HG03103 (cell line): Measurements from ENCODE around the gene TAF4.
"Not testable (repeated sequence)": the region's sequence is repeated elsewhere in the genome, so short reads cannot be mapped to it uniquely, and the experiment has no call there.

ENCODE experiments used
- ATAC-seq: cut with Tn5 transposase; IDR thresholded peaks from one replicate; pipeline ENCODE4 v1.9.1; 2021; ENCODE audit warnings: low read depth; ENCODE audit not compliant: unreplicated experiment

TAF4 gene, protein sequence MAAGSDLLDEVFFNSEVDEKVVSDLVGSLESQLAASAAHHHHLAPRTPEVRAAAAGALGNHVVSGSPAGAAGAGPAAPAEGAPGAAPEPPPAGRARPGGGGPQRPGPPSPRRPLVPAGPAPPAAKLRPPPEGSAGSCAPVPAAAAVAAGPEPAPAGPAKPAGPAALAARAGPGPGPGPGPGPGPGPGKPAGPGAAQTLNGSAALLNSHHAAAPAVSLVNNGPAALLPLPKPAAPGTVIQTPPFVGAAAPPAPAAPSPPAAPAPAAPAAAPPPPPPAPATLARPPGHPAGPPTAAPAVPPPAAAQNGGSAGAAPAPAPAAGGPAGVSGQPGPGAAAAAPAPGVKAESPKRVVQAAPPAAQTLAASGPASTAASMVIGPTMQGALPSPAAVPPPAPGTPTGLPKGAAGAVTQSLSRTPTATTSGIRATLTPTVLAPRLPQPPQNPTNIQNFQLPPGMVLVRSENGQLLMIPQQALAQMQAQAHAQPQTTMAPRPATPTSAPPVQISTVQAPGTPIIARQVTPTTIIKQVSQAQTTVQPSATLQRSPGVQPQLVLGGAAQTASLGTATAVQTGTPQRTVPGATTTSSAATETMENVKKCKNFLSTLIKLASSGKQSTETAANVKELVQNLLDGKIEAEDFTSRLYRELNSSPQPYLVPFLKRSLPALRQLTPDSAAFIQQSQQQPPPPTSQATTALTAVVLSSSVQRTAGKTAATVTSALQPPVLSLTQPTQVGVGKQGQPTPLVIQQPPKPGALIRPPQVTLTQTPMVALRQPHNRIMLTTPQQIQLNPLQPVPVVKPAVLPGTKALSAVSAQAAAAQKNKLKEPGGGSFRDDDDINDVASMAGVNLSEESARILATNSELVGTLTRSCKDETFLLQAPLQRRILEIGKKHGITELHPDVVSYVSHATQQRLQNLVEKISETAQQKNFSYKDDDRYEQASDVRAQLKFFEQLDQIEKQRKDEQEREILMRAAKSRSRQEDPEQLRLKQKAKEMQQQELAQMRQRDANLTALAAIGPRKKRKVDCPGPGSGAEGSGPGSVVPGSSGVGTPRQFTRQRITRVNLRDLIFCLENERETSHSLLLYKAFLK

DNA sequence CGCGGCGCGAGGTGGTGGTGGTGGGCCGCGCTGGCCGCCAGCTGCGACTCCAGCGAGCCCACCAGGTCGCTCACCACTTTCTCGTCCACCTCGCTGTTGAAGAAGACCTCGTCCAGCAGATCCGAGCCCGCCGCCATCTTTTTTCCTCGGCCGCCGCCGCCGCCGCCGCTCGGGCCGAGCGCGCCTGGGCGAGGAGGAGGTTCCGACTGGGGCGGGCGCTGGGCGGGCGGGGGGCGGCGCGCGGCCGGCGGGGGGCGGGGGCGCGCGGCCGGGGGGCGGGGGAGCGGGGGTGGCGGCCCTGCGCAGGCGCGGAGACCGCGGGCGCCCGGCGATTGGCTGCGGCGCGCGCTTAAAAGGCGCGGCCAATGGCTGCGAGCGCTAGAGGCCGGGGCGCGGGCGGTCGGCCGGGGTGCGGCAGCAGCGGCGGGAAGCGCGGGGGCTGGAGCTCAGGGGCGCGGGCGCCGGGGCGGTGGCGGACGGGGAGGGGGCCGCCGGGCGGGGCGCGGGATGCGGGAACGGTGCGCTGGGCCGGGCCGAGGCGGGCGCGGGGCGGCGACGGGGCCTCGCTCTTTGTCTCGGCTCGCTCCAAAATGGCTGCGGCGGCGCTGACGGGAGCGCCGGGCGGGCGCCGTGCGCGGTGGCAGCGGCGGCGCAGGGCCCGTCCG is at the start of gene TAF4:
Gene TAF4 (minus strand): TSS at position 208 of the 665 bp plus-strand sequence. CDS start 71 bp downstream, at position 137.
- ATAC-seq: peak; percentile 57

DNA sequence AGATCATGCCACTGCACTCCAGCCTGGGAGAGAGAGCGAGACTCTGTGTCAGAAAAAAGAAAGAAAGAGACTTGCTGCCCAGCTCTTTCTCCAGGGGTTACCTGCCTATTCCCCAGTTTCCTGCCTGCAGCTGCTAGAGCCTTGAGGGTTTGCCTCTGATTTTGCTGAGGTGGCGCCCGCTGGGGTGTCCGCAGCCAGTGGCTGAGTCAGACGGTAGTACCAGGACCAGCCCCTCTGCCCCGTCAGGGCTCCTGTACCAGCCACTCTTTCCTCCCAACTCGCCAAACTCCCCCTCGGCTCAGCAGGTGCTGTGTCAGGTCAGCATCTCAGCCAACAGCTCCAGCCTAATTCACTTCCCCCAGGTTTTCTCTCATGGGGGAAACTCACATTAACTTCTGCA is 49.2 kb upstream of the TAF4 start:
- ATAC-seq: no peak

DNA sequence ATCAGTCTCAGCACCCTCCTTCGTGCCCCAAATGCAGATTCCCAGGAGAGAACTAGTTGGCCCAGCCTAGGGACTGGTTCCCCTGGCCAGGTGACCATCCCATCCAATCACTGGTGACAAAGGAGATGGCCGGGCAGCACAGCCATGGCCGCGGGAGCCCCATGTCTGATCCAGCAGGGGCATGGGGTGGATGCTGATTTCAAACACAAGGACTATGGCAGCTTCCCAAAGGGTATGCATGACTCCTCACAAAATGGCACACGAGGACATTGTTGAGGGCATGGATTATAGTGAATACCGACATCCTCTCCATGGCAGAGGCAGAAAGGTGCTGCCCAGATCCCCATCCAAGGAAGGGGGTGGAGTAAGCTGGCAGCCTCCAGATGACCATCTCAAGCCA is 46.7 kb upstream of the TAF4 start:
- ATAC-seq: no peak

DNA sequence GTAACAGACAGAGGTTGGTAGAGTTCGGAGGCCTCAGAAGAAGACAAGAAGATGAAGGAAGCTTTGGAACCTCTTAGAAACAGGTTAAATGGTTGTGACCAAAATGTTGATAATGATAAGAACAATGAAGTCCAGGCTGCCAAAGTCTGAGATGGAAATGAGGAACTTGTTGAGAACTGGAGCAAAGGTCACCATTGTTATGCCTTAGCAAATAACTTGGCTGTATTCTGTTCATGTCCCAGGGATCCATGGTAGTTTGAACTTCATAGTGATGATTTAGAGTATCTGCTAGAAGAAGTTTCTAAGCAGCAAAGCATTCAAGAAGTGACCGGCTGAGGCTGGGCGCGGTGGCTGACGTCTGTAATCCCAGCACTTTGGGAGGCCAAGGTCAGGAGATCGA is 45.5 kb upstream of the TAF4 start:
- ATAC-seq: no peak

DNA sequence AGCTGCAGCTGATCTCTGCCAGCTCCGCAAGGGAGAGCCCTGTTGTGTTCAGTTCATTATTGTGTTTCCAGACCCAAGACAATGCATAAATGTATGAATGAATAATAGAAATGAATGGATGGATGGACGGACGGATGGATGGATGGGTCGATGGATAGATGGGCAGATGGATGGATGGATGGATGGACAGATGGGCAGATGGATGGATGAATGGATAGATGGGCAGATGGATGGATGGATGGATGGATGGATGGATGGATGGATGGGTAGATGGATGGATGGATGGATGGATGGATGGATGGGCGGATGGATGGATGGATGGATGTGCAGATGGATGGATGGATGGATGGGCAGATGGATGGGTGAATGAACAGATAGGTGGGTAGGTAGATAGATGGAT is 39.9 kb upstream of the TAF4 start:
- ATAC-seq: no peak

DNA sequence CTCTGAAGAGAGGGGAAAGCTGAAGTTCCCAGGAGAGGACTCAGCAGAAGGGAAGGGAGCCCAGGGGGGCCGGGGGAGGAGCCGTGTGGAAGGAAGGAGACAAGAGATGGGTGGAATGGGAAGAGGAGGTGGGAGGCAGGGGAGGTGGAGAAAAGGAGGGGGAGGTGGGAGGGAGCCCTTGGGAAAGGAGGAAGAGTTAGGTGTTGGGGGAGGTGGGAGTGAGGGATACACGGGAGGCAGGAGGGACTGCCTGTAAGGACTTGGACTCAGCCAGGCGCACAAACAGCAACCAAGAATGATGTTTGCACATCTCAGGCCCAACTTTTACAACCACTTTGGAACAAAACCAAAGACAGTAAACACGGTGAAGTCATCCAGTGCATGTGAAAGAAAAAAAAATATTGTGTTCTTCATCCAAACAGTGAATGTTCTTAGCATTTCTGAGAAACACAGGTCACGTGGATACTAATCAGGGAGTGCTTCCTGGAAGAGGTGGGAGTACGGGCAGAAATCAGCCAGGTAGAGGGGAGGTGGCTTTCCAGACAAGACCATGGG is 39.2 kb upstream of the TAF4 start:
- ATAC-seq: no peak

DNA sequence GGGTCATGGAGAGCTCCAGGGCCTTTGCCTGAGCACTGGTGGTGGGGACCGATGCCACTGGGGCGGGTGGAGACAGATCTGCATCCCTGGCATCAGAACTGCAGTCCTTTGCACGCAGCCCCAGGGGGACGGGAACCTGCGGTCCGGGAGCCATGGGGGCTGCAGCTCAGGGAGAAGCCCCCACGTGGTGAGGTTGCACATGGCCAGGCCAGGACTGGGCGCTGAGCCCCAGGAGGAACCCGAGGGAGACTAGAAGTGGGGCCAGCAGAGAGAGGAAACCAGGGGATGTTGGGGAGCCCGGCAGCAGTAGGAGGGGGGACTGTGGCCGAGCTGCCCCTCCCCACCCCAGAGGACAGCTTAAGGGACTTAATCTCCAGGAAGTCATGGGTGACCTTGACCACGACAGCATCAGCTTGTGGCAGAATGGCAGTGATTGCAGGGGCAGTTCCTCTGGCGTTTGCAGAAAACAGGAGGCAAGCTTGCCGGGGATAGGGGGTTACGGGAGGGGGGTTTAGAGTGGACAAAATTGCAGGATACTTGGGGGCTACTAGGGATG is 38.6 kb upstream of the TAF4 start:
- ATAC-seq: no peak

DNA sequence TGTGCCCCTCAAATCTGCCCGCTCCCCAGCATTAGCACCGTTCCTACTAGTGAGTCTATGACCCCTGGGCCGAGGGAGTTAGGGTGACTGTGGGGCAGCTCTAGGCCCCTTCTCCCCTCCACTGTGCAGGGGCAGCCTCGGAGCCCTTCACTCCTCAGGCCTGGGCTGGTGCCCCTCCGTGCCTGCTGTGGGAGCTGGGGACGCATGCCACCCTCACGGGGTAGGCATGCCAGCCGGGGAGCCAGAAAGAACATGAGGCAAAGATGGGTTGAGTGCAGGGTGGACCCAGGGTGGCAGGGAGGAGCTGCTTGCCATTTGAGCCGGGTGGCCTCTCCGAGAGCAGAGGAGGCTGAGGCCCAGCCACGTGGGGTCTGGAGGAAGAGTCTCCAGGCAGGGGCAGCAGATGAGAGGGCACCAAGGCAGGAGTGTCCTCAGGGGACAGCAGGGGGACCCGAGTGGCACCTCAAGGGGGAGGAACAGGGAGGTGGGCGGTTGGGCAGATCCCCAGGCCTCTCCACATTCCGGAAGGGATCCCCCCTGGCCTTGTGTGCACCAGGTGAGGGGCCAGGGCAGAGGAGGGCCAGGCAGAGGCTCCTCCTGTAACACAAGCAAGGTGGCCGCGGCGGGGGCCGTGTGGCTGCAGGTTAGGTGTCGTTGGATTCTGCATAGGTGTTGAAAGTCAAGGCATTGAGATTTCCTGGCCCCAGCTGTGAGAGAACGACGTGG is 38.0 kb upstream of the TAF4 start:
- ATAC-seq: no peak

DNA sequence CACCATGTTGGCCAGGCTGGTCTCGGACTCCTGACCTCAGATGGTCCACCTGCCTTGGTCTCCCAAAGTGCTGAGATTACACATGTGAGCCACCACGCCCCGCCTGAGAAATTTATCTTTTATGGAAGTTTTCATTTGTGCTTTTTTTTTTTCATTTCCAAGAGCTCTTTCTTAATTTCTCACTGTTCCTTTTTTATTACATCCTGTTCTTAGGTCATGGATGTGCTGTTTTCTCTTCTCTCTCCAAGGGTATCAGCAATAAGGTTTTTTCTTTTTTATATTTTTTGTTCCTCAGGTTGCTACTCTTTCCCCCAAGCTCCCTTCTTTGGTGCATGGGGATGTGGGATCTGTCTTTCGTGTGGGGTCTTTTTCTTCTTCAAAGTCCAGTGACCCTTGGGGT is 35.4 kb upstream of the TAF4 start:
- no peak for ATAC-seq

DNA sequence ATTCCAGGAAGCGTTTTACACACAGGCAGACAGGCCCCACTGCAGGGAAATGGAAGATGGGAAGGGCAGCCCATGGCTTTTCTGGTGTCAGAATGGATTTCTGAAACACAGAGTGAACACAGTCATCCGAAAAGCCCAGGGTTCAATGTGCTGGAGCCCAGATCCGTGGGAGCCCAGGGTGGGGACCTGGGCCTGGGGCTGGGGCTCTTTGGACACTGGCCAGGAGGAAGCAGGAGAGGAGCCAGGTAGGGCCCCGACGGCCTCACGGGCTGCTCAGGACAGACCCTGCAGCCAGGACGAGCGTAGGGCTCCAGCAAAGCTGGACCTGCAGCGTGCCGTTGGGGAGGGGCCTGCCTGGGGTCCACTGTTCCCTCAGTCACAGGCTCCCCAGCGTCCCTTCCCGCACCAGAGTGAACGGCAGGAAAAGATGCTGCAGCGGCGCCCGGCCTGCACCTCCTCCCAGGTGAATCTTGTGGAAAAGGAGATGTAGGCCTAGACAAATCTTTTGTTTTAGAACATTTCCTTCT is 32.3 kb upstream of the TAF4 start:
- no peak for ATAC-seq

DNA sequence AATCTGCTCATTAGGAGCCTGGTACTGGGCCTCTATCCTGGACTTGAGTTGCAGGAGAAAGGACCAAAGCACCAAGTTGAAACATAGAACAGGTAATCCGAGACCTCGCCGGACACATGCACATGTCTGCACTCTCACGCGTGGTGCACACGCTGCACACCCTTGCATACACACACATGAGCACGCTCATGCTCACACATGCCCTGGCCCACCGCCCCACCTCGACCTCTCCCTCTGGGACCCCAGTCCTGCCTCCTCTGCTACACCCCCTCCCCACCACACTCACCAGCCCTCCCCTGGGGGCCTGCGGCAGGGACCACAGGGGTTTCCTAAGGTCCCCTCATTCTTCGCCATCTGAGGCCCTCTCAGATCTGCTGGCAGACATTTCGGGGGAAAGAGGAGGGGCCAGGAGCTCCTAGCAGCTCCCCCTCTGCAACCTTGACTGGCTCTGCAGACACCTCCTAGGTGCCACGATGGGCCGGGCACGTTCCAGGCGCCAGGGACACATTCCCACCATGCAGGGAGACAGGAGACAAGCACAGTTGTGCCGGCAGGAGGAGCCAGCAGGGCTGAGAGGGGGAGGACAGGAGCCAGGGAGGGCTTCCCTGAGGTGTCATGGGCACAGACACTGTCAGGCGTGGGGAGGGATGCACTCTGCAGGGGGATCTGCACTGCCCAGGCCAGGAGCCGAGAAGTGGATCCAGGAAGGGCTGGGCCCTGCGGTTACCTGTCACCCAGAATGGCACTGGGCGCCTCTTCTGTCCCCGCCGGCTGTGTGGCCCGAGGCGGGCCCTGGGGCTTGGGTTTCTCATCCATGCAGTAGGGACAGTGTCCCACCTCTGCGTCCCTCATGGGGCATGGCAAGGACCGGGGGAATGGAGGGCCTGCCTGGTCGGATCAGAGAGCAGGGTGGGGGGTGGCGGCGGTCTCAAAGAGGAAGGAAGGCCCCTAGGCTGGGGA is 31.0 kb upstream of the TAF4 start:
- ATAC-seq: no peak

DNA sequence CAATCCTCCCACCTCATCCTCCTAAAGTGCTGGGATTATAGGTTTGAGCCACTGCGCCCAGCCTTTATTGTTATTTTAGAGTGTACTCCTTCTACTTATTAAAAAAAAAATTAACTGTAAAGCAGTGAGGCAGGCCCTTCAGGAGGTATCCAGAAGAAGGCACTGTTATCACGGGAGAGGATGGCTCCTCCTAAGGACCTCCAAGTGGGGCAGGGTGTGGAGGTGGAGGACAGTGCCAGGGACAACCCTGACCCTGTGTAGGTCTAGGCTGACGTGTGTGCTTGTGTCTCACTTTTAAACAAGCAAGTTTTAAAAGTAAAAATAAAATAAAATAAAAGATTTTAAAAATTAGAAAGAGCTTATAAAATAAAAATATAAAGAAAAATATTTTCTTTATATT is 23.7 kb upstream of the TAF4 start:
- no peak for ATAC-seq

DNA sequence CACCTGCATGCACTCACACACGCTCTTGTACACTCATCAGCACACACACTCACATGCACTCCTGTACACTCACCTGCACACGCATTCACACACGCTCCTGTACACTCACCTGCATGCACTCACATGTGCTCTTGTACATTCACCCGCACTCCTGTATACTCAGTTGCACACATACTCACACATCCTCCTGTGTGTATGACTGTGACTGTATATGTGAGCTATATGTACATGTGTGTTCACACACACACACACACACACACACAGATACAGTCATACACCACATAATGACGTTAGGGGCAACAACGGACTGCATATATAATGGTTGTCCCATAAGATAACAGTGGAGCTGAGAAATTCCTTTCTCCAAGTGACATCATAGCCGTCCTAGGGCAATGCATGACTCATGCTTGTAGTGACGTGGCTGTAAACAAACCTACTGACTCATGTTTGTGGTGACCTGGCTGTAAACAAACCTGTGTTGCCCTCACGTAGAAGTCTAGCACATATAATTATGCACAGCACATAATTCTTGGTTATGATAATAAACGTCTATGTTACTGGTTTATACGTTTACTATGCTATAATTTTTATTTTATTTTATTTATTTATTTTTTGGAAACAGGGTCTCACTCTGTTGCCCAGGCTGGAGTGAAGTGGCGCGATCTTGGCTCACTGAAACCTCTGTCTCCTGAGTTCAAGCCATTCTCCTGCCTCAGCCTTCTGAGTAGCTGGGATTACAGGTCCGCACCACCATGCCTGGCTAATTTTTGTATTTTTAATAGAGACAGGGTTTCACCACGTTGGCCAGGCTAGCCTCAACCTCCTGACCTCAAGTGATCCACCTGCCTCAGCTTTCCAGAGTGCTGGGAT is 22.8 kb upstream of the TAF4 start:
- ATAC-seq: no peak

DNA sequence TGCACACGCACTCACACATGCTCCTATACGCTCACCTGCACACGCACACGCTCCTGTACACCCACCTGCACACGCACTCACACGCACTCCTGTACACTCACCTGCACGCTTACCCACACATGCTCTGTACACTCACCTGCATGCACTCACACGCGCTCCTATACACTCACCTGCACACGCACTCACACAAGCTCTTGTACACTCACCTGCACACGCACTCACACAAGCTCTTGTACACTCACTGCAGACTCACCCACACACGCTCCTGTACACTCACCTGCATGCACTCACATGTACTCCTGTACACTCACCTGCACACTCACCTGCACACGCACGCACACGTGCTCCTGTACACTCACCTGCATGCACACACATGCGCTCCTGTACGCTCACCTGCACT is 22.0 kb upstream of the TAF4 start:
- ATAC-seq: no peak

DNA sequence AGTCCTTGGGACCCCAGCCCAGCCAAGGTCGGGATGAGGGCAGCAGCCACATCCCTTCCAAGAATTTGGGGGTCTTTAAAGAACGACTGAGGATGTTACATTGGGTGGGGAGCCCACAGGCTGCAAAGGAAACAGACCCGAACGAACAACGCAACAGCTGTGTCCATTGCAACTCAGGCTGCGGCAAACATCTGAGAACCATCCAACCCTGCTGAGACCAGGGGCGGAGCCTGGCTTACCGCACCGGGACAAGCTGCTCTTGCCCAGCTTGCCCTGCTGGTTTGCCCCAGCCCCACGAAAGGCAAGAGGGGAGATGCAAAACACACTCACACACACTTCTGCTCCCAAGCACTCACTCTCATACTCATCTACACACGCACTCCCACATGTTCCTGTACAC is 21.5 kb upstream of the TAF4 start:
- no peak for ATAC-seq

DNA sequence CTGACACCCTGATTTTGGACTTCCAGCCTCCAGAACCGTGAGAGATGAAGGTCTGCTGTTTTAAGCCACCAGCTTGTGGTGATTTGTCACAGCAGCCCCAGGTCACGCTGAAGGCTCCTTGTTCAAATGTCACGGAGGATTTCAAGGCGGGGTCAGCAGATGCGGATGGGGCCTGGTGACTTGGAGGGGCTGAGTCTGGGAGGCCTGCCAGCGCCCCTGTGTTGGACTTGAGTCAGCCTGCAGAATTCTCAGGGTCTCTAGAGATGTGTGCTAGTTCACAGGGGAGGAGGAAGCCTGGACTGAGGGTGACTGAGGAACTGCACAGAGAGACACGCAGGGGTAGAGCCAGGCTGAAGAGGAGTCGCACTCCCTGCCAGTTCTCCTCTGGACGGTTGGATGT is 19.5 kb upstream of the TAF4 start:
- ATAC-seq: no peak

DNA sequence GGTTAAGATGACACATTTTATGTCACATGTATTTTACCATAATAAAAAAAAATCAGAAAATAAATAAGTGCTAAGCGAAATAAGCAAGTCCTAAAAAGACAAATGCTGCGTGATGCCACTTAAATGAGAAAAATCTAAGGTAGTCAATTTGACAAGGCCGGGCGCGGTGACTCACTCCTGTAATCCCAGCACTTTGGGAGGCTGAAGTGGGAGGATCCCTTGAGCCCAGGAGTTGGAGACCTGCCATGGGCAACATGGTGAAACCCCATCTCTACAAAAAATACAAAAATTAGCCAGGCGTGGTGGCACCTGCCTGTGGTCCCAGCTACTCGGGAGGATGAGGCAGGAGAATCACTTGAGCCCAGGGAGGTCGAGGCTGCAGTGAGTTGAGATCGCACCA is 18.5 kb upstream of the TAF4 start:
- ATAC-seq: not testable (repeated sequence)
